HEK293 (cell line): Measurements from ENCODE around the gene GOPC.

Source experiments
- CTCF ChIA-PET: fragments of 350-600 bp; formaldehyde crosslinking; extraction: SDS; loops from one replicate; lab custom pipeline; 2021; ENCODE audit warnings: antibody characterized with exemption; lab: Yijun Ruan, JAX
- POLR2A ChIA-PET: fragments of 300-600 bp; formaldehyde crosslinking; extraction: SDS; loops from one replicate; lab custom pipeline; 2020; ENCODE audit warnings: antibody characterized with exemption, inconsistent platforms; lab: Yijun Ruan, JAX
- H3K27ac ChIP-seq: fragments of 200-500 bp; sonication (Bioruptor generic); 2 replicates; pipeline ENCODE4 v1.5.1; 2014; ENCODE audit warnings: low read depth, low read length, control low read depth, inconsistent platforms; ENCODE audit errors: extremely low read depth
- H3K36me3 ChIP-seq, 2 experiments: fragments of 200-500 bp in 1 of 2; sonication (Bioruptor generic) in 1 of 2; 1 replicate in 1 of 2; 2 replicates in 1 of 2; pipeline ENCODE4 v1.5.1; 2014 to 2017; ENCODE audit warnings: inconsistent platforms in 2 of 2, low read length in 2 of 2; ENCODE audit not compliant: control insufficient read depth in 2 of 2, insufficient read depth in 1 of 2
- H3K4me1 ChIP-seq: fragments of 200-500 bp; sonication (Bioruptor generic); 2 replicates; pipeline ENCODE4 v1.5.1; 2014; ENCODE audit warnings: mild to moderate bottlenecking, low read length, inconsistent platforms; ENCODE audit not compliant: control insufficient read depth, insufficient read depth
- H3K4me3 ChIP-seq: 2 replicates; pipeline ENCODE4 v1.5.1; 2011; ENCODE audit warnings: low read depth, mild to moderate bottlenecking, control low read depth, low read length, moderate library complexity
- H3K9me3 ChIP-seq: fragments of 200-500 bp; sonication (Bioruptor generic); 2 replicates; pipeline ENCODE4 v1.5.1; 2014; ENCODE audit warnings: low read depth, low read length, inconsistent platforms; ENCODE audit not compliant: control insufficient read depth, insufficient read depth
- MYNN ChIP-seq: fragments of 450-650 bp; formaldehyde crosslinking; IDR thresholded peaks from 2 replicates; pipeline ENCODE4 v1.5.1; 2016; ENCODE audit warnings: missing biosample characterization, missing genetic modification characterization, borderline replicate concordance
- PRDM1 ChIP-seq: fragments of 450-650 bp; formaldehyde crosslinking; IDR thresholded peaks from 2 replicates; pipeline ENCODE4; 2016; ENCODE audit warnings: missing biosample characterization, missing genetic modification characterization
- SALL2 ChIP-seq: fragments of 450-650 bp; formaldehyde crosslinking; IDR thresholded peaks from 2 replicates; pipeline ENCODE4 v1.5.0; 2017; ENCODE audit warnings: missing biosample characterization, mild to moderate bottlenecking, missing genetic modification characterization, borderline replicate concordance
- ZEB2 ChIP-seq: fragments of 450-650 bp; formaldehyde crosslinking; IDR thresholded peaks from 2 replicates; pipeline ENCODE4 v1.5.1; 2016; ENCODE audit warnings: missing biosample characterization, missing genetic modification characterization
- ZFHX2 ChIP-seq: fragments of 450-650 bp; formaldehyde crosslinking; conservative IDR thresholded peaks from 2 replicates; pipeline ENCODE4 v1.5.1; 2016; ENCODE audit warnings: missing biosample characterization, missing genetic modification characterization
- ZFP41 ChIP-seq: fragments of 450-650 bp; formaldehyde crosslinking; IDR thresholded peaks from 2 replicates; pipeline ENCODE4 v1.5.1; 2016; ENCODE audit warnings: missing biosample characterization, missing genetic modification characterization, borderline replicate concordance
- ZNF239 ChIP-seq: fragments of 450-650 bp; formaldehyde crosslinking; IDR thresholded peaks from 2 replicates; pipeline ENCODE4 v1.5.1; 2016; ENCODE audit warnings: missing biosample characterization, missing genetic modification characterization
- ZNF248 ChIP-seq: fragments of 450-650 bp; formaldehyde crosslinking; IDR thresholded peaks from 2 replicates; pipeline ENCODE4 v1.5.1; 2017; ENCODE audit warnings: missing biosample characterization, missing genetic modification characterization
- ZNF514 ChIP-seq: fragments of 450-650 bp; formaldehyde crosslinking; IDR thresholded peaks from 2 replicates; pipeline ENCODE4 v1.5.1; 2016; ENCODE audit warnings: missing biosample characterization, missing genetic modification characterization
- ZNF548 ChIP-seq: fragments of 450-650 bp; formaldehyde crosslinking; IDR thresholded peaks from 2 replicates; pipeline ENCODE4 v1.5.1; 2016; ENCODE audit warnings: missing biosample characterization, missing genetic modification characterization
- ZNF558 ChIP-seq: fragments of 450-650 bp; formaldehyde crosslinking; IDR thresholded peaks from 2 replicates; pipeline ENCODE4 v1.5.1; 2016; ENCODE audit warnings: missing biosample characterization, missing genetic modification characterization
- ZNF560 ChIP-seq: fragments of 450-650 bp; formaldehyde crosslinking; IDR thresholded peaks from 2 replicates; pipeline ENCODE4 v1.5.1; 2017; ENCODE audit warnings: missing biosample characterization, missing genetic modification characterization, borderline replicate concordance
- ZNF596 ChIP-seq: fragments of 450-650 bp; IDR thresholded peaks from 2 replicates; pipeline ENCODE4 v1.5.0; 2018; ENCODE audit warnings: missing biosample characterization, mild to moderate bottlenecking, missing genetic modification characterization, moderate library complexity
- ZNF600 ChIP-seq: fragments of 450-650 bp; formaldehyde crosslinking; IDR thresholded peaks from 2 replicates; pipeline ENCODE4 v1.5.1; 2016; ENCODE audit warnings: missing biosample characterization, missing genetic modification characterization
- ZNF623 ChIP-seq: fragments of 450-650 bp; formaldehyde crosslinking; IDR thresholded peaks from 2 replicates; pipeline ENCODE4 v1.5.1; 2016; ENCODE audit warnings: missing biosample characterization, missing genetic modification characterization
- ZNF626 ChIP-seq: fragments of 450-650 bp; sonication (Bioruptor Pico); formaldehyde crosslinking; IDR thresholded peaks from 2 replicates; pipeline ENCODE4 v1.5.1; 2018; ENCODE audit warnings: missing biosample characterization, missing genetic modification characterization, inconsistent platforms
- ZNF677 ChIP-seq: fragments of 450-650 bp; IDR thresholded peaks from 2 replicates; pipeline ENCODE4 v1.5.0; 2018; ENCODE audit warnings: missing biosample characterization, mild to moderate bottlenecking, missing genetic modification characterization, moderate library complexity
- ZNF791 ChIP-seq: fragments of 450-650 bp; formaldehyde crosslinking; IDR thresholded peaks from 2 replicates; pipeline ENCODE4 v1.5.1; 2016; ENCODE audit warnings: missing biosample characterization, missing genetic modification characterization

GOPC gene

DNA sequence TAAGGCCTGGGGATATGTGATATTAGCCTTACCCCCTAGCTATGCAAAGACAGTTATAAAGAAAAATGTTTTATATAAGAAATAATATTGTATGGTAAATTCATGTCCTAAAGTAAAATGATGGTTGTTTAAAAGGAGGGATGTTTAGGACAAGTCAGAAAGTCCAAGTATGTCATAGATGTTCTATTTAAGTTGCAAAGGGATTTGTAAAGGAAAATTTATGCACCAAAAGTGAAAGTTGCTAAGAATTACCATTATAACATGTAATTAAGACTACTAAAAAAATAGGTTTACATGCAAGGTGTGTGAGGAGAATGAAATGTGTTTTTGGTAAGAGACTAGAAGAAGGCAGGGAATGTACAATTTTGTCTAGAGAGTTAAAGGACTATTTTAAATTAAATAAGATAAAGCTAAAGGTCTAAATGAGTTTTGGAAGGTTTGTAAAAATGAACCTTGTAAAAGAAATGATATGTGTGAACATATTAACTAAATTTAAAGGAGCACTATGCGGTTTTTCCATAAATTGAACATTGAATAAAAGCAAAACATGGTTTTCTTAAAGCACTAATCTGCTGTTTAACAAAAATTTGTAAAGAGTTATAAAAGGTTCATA lies 22.7 kb upstream of the GOPC start (continued):
- TF ChIP-seq ZNF626 (tag by site-specific recombination) (peak; percentile 76; the same call in 1 of the 2 replicates), ZNF558 (tag by site-specific recombination) (peak; percentile 63)

DNA sequence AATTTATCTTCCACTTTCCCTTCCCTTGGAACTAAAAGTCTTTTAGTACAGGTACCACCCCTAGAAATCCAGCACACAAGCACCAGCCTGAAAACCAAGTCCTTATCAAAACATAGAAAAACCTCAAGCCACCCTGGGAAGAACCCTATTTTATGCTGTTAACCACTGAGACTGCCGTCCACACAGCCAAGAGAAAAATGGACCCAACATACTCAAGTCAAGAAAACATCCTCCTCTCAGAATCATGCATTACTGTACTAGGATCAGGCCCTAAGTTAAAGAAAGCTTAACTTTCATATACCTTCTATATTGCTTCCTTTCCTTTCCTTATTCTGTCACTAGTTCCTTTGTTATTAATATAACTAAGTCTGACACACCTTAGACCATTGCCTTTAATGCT lies 16.9 kb upstream of the GOPC start:
- TF ChIP-seq ZFP41 (tag by site-specific recombination): no peak
- no peak for TF ChIP-seq ZNF677 (tag by site-specific recombination)
- TF ChIP-seq SALL2 (tag by site-specific recombination): no peak
- TF ChIP-seq ZNF600 (tag by site-specific recombination): no peak
- TF ChIP-seq MYNN: no peak
- H3K4me3 ChIP-seq: no peak overlapping the region
- H3K36me3 ChIP-seq: no peaks in the 10 kb centered on the region
- no peaks in the 10 kb centered on the region for H3K9me3 ChIP-seq
- H3K4me1 ChIP-seq: no peaks in the 10 kb centered on the region
- CTCF ChIA-PET: no interaction called here
- POLR2A ChIA-PET: no interaction called here
- H3K27ac ChIP-seq: no peak overlapping the region

DNA sequence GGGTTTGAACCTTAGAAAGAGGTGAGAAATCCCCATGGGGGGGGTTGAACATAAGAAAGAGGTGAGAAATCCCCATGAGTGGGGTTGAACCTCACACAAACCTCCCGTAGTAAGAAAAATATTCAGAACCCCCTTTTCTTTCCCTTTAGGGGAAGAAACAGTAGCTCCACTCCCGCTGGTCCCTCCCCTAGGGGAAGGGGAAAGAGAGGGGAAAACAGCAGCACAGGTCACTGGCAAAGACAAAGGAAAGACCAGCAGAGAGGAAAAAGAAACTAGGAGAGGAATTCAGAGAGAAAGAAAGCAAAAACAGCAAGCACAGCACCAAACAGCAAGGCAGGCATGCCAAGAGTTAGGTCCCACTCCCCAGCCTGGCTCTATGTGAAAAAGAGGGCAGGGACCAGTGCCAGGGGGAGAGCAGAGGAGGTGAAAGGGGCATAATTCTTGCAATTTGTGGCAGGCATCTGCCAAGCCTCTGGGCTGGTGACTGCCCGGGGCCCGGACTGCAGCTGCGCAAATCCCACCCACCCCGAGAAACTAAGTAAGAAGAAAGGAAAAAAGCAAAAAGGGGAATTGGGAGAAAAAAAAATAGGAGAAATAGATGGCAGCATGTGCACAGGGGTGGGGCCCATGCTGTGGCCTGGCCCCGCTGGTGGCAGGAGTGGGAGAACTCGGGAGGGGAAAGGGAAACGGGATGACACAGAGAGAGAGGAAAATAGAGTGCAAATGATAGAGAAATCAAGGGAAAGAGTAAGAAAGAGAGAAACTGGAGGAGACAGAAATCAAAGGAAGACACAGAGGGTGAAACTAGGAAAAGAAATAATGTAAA lies 15.1 kb upstream of the GOPC start:
- Histone ChIP-seq H3K4me1 (no peaks in the 10 kb centered on the region), H3K27ac (no peak overlapping the region), H3K36me3 (no peaks in the 10 kb centered on the region), H3K4me3 (no peak overlapping the region), H3K9me3 (no peaks in the 10 kb centered on the region)
- TF ChIP-seq PRDM1: peak; percentile 49
- no peak for TF ChIP-seq ZNF596 (tag by site-specific recombination)
- ChIA-PET CTCF (no interaction called here), POLR2A (no interaction called here)

DNA sequence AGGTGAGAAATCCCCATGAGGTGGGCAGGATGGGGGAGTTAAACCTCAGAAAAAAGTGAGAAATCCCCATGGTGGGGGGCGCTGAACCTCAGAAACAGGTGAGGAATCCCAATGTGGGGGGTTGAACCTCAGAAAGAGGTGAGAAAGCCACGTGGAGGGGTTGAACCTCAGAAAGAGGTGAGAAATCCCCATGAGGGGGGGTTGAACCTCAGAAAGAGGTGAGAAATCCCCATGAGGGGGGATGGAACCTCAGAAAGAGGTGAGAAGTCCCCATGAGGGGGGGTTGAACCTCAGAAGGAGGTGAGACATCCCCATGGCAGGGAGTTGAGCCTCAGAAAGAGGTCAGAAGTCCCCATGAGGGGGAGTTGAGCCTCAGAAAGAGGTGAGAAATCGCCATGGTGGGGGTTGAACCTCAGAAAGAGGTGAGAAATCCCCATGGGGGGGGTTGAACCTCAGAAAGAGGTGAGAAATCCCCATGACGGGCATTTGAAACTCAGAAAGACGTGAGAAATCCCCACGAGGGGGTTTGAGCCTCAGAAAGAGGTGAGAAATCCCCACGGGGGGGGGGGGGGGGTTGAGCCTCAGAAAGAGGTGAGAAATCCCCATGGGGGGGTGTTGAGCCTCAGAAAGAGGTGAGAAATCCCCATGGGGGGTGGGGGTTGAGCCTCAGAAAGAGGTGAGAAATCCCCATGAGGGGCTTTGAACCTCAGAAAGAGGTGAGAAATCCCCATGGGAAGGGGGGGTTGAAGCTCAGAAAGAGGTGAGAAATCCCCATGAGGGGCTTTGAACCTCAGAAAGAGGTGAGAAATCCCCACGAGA lies 14.3 kb upstream of the GOPC start:
- Histone ChIP-seq H3K4me3 (no peak overlapping the region), H3K9me3 (no peaks in the 10 kb centered on the region), H3K4me1 (no peaks in the 10 kb centered on the region), H3K36me3 (no peaks in the 10 kb centered on the region), H3K27ac (no peak overlapping the region)
- TF ChIP-seq ZNF560 (tag by site-specific recombination) (no peak), ZNF239 (tag by site-specific recombination) (no peak), ZFHX2 (tag by site-specific recombination) (no peak), ZNF791 (tag by site-specific recombination) (no peak), ZNF514 (tag by site-specific recombination) (no peak), ZEB2 (tag by site-specific recombination) (no peak), ZNF248 (tag by site-specific recombination) (no peak), ZNF548 (tag by site-specific recombination) (no peak), ZNF623 (tag by site-specific recombination) (no peak)
- POLR2A ChIA-PET: no interaction called here
- CTCF ChIA-PET: no interaction called here
